ENCODE data around the gene PRSS53. TPM values are rescaled to one million over a fixed set of nuclear protein-coding genes. Genes with fewer than 3 reads are reported as not detected.

PRSS53 gene
- total and polyA plus RNA-seq, 9 donors = 0.30 to 2.9 (median 1.5) TPM

GRCh38 chr16:31134625-31135534, 46.1 kb upstream of the PRSS53 start:
- no peaks in the 10 kb centered on the region for H3K36me3 ChIP-seq
- H3K27ac ChIP-seq = no peak overlapping the region
- no peaks in the 10 kb centered on the region for H3K9me3 ChIP-seq
- H3K27me3 ChIP-seq = no peaks in the 10 kb centered on the region
- TF ChIP-seq EP300 (IDR thresholded peaks at IDR 0.05) (no peak), POLR2A (IDR thresholded peaks at IDR 0.05) (no peak), CTCF (IDR thresholded peaks at IDR 0.05) (no peak)
- no peak for DNase-seq
- H3K4me3 ChIP-seq = peak overlapping the region; percentile 4
- H3K4me1 ChIP-seq (ENCODE audit: insufficient read depth) = no peaks in the 10 kb centered on the region
- intact Hi-C loops (cut with DNase I) = loop anchor here in 1 of 4 donors (10.0 kb wide), 1 partner anchor 50 kb away; the partner anchor contains the start of gene FUS
- WGBS, 3 donors = 15 to 21% (median 18%) methylated on average over 18 of the region's 18 CpGs

- intact Hi-C loops (cut with DNase I) = loop anchor here in 1 of 4 donors (10.0 kb wide), 1 partner anchor 51 kb away; the partner anchor contains the start of gene FUS
- DNase-seq = no peak
- WGBS, 3 donors = 38 to 44% (median 40%) methylated on average over 5 of the region's 5 CpGs
- no peaks in the 10 kb centered on the region for H3K9me3 ChIP-seq
- no peaks in the 10 kb centered on the region for H3K4me1 ChIP-seq (ENCODE audit: insufficient read depth)
- H3K4me3 ChIP-seq = no peak overlapping the region
- no peaks in the 10 kb centered on the region for H3K36me3 ChIP-seq
- H3K27ac ChIP-seq = no peak overlapping the region
- TF ChIP-seq EP300 (IDR thresholded peaks at IDR 0.05) (no peak), CTCF (IDR thresholded peaks at IDR 0.05) (no peak), POLR2A (IDR thresholded peaks at IDR 0.05) (no peak)
- no peaks in the 10 kb centered on the region for H3K27me3 ChIP-seq
These were observed 45.4 kb upstream of the PRSS53 start for GRCh38 chr16:31134091-31134571.

- WGBS, 3 donors = 79 to 91% (median 83%) methylated on average over 6 of the region's 6 CpGs
- no peak for TF ChIP-seq POLR2A (IDR thresholded peaks at IDR 0.05)
- TF ChIP-seq CTCF (IDR thresholded peaks at IDR 0.05) = no peak
- no peak for TF ChIP-seq EP300 (IDR thresholded peaks at IDR 0.05)
- no peak for DNase-seq
- H3K4me3 ChIP-seq = no peak overlapping the region
- no peaks in the 10 kb centered on the region for H3K36me3 ChIP-seq
- H3K27ac ChIP-seq = no peak overlapping the region
- no peaks in the 10 kb centered on the region for H3K4me1 ChIP-seq (ENCODE audit: insufficient read depth)
- no peaks in the 10 kb centered on the region for H3K27me3 ChIP-seq
- intact Hi-C loops (cut with DNase I) = loop anchor here in 1 of 4 donors (10.0 kb wide), 1 partner anchor 52 kb away; the partner anchor contains the start of gene FUS
- no peaks in the 10 kb centered on the region for H3K9me3 ChIP-seq
These were observed 44.3 kb upstream of the PRSS53 start for GRCh38 chr16:31133046-31133501.

- Histone ChIP-seq H3K9me3 (no peaks in the 10 kb centered on the region), H3K4me1 (ENCODE audit: insufficient read depth) (no peaks in the 10 kb centered on the region), H3K27ac (no peak overlapping the region), H3K36me3 (no peaks in the 10 kb centered on the region), H3K4me3 (no peak overlapping the region), H3K27me3 (no peaks in the 10 kb centered on the region)
- no peak for TF ChIP-seq POLR2A (IDR thresholded peaks at IDR 0.05)
- TF ChIP-seq CTCF (IDR thresholded peaks at IDR 0.05) = no peak
- no peak for TF ChIP-seq EP300 (IDR thresholded peaks at IDR 0.05)
- 79 to 85% (median 79%) methylated on average over 20 of the region's 20 CpGs for WGBS, 3 donors
- intact Hi-C loops (cut with DNase I) = loop anchor here in 1 of 4 donors (10.0 kb wide), 1 partner anchor 52 kb away; the partner anchor contains the start of gene FUS
- no peak for DNase-seq
These were observed 43.7 kb upstream of the PRSS53 start for GRCh38 chr16:31132303-31132979.
